H54 (cell line): ENCODE results near the gene ABCC2.
"Not testable (repeated sequence)": the region's sequence is repeated elsewhere in the genome, so short reads cannot be mapped to it uniquely, and the experiment has no call there.

Experiments
- DNase-seq: peaks from one replicate; pipeline ENCODE4 v3.0.0; 2011; ENCODE audit warnings: low spot score, mixed read lengths; ENCODE audit not compliant: insufficient read length
- FAIRE-seq: peaks from 3 replicates; lab custom pipeline; 2011; peaks lifted over from hg19 to GRCh38; lab: Jason Lieb, UNC
- POLR2A ChIP-seq: IDR thresholded peaks from 2 replicates; pipeline ENCODE4 v1.6.1; 2011; ENCODE audit warnings: low read depth, mild to moderate bottlenecking, low read length

The ABCC2 gene

DNA sequence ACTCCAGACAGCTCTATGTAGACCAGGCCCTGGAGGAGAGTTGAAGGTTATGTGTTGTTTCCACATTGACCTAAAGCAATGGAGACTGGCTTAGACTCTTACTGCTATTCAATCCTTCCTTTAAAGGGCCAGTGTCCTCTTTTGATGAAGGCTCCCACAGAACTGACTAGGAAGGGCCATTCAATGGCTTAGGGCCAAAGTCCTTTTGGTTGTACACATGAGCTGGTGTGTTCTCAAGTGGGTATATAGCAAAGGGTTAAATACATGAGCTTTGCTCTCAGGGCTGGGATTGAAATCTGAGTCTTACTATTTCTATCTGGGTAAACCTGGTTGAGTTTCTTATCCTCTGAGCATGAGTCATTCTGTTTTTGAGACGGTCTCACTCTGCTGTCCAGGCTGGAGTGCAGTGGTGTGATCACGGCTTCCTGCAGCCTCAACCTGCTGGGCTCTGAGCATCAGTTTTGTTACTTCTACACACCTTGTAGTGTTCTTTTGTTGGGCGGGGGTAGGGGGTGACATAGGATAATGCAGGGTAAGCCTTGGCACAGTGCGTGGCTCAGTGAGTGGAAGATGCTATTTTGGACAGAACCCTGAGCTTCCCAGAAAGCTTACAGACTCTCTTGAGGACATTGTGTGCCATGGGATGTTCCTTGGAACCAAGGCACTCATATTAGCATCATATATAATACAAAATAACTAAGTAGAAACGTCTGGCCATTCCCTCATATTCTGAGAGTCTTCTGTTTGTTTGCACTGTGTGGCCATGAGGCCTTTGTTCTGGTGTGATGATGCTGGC, 90.1 kb downstream of the ABCC2 start:
- DNase-seq (no peak), FAIRE-seq (no peak)
- no peak for TF ChIP-seq POLR2A

DNA sequence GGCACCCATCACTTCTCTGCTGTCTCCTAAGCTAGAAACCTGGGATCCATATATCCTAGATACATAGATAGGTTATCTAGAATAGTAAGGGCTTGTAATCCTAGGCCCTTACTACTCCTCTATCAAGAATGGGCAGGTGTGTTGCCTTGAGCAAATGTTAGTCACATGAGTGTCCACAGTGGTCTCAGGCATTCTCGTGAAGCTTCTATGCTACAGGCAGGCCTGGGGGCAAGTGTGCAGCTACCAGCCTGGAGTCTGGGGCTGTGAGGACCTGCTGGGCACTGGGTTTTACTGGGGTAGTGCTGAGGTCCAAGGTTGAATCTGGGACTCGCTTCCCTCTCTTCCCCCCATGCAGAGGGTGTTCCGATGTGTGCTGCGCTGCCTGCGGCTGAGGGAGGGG, 91.4 kb downstream of the ABCC2 start:
- TF ChIP-seq POLR2A: no peak
- DNase-seq: no peak
- no peak for FAIRE-seq

DNA sequence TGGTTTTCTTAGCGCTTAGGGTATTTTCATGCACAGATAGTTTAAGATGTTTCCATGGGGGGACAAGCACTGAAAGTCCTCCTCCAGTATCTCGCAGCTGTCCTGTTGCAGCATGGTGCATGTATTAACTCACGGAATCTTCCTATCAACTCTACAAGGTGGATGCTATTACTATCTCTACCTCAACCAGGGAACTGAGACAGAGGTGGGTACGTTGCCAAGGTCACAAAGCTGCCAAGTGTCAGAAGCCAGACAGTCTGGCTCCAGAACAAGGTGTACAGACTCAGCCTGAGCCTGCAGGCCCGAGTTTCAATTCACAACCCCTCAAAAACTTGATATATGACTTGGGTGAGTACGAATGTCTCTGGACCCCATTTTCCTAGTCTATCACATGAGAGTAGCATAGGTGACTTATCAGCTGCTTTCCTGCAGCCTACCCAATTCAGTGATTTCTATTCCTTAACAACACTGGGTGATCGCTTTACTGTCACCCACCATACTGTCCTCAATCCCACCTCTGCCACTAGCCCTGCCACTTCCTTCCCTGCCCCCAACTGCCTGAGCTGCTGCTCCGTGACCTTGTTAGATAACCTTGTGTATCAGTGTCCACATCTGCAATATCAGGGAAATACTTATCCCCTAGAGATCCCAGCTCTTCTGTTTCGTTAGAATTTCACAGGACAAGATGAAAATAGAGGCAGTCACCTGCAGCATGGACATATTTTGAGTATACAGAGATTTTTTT, 92.1 kb downstream of the ABCC2 start:
- TF ChIP-seq POLR2A: no peak
- no peak for FAIRE-seq
- no peak for DNase-seq

DNA sequence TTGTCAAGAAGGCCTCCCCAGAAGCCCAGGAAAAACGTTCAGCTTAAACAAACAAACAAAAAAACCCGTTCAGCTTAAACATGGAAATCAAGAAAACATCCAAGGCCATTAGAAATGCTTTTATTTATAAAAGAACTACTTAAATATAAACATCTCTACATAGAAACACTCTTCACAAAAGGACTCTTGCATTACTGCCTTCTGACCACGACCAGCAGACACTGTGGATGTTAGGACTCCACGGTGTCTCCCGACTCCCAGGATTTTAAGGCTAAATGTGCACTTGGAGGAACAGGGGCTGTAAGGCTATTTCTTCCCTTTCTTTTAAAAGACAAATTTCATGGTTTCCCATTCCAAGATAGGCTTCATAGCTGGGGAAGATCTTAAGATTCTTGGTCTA, 93.0 kb downstream of the ABCC2 start:
- DNase-seq (no peak), FAIRE-seq (no peak)
- TF ChIP-seq POLR2A: no peak

DNA sequence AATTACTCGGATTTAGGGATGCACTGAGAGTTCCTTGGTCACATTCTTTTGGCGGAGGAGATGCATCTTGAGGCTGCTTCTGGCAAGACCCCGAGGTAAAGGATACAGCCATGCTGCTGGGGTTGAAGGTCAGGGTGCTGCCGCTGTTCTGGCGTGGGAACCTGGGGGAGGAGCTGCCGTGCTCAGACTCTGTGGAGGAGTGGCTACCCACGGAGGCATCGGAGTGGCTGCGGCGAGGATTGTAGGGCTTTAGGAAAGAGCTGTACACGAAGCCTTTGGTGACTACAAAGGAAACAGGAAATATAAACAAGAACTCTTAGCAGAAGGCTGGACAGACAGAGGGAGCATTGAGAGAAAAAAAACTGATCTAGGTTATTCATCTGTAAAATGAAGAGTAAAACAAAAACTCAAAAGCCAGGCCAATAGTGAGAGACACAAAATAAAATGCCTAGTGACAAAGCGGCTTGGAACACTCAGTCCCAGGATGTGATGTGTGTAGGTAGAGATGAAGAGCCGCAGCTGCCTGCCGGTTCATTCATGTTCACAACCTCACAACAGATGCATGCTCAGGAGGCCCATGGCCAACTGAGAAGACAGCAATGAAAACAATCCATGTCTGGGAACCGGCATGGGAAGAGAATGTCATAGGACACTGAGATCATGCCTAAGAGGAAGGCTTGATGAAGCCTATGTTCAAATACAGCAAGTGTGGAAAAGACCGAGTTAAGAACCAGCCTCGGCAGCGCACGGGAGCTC, 97.8 kb downstream of the ABCC2 start:
- DNase-seq (no peak), FAIRE-seq (no peak)
- TF ChIP-seq POLR2A: no peak

DNA sequence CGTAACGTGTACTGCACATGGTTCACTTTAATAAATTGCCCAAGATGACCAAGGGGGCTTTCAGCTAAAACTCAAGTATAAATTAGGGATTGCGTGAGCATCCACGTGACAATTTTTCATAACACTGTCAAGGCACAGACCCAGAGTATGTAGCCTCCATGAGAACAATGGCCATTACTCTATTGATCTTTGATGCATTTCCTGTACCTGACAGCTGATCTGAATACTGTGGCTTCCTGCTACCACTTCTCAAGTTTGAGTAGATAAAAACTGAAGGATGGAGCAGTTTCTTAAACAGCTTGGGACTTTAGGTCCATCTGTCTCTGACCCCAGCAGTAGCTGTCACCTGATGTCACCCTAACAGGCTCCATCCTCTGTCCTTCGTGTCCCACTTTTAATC, 98.9 kb downstream of the ABCC2 start:
- DNase-seq (no peak), FAIRE-seq (no peak)
- no peak for TF ChIP-seq POLR2A

DNA sequence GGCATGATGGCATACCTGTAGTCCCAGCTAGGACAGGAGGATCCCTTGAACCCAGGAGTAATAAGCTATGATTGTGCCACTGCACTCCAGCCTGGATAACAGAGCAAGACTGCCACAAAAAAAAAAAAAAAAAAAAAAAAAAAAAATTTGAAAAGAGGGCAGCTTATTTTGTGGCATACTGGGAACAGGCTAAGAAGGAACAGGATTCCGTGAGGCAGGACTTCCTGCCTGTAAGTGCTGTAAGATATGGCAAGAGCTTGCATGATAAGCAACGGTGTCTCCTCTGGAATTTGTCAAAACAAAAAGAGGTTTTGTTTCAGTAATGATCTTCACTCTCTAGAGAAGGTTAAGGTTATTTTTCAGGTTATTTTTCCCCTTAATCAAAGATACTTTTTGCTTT, 101.1 kb downstream of the ABCC2 start:
- FAIRE-seq: no peak
- no peak for TF ChIP-seq POLR2A
- no peak for DNase-seq

DNA sequence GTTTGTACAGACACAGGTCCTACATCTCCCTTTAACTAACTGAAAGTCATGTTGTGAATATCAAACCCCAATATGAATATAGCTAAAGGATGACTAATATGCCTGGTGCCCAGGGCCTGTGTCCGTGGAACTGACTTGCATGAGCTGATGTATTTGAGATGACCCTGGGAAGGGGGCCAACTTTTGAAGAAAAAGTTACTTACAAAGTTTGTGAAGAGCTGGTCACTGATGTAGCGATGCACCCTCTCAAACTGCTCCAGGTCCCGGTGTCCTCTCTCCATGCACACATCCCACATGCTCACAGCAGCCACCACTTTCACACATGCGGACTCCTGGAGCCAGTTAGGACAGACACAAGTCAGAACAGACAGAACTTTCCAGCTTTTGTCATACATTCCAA, 106.2 kb downstream of the ABCC2 start:
- FAIRE-seq (no peak), DNase-seq (no peak)
- TF ChIP-seq POLR2A: no peak

DNA sequence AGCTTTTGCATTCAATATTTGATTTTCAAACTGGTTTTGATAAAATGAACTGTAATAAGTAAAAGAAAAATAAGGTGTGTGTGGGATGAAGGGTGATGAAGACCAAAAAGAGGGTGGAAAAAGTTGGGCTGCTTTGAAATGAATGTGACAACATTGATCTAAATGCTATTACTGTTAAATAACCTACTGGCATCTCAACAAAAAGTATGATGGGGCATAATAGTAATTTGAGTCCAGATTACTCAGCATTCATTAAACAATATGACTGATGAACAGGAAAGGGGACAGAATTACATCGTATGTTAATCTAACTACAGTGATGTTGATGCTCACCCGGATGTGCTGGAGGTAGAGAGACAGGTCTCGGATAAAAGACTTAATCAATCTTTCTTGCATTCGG, 112.2 kb downstream of the ABCC2 start:
- FAIRE-seq (no peak), DNase-seq (no peak)
- TF ChIP-seq POLR2A: no peak

DNA sequence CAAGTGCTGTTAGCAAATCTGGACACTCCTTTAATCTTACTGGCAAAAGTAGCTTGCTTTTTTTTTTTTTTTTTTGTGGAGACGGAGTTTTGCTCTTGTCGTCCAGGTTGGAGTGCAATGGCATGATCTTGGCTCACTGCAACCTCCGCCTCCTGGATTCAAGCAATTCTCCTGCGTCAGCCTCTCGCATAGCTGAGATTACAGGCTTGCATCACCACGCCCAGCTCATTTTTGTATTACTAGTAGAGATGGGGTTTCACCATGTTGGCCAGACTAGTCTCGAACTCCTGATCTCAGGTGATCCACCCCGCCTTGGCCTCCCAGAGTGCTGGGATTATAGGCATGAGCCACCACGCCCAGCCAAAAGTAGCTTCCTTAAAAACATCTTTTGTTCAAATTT, 112.6 kb downstream of the ABCC2 start:
- not testable (repeated sequence) for DNase-seq, FAIRE-seq

DNA sequence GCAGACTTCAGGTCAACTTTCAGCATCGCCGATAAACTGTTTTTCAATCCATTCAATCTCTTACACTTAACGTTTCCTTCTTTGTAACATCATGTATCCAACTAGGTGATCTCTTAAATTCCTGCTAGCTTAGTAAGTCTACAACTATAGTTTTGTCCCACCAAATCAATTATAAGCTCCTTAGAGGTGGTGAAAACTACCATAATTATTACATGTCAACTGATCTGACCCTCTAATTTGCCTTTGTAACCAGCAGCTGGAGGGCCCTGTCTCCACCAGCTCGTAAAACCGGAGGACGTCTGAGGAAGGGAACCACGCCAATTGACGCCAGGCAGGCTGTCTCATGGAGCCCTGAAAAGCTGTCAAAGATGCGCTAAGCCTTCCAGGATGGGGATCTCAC, 113.4 kb downstream of the ABCC2 start:
- no peak for FAIRE-seq
- no peak for TF ChIP-seq POLR2A
- DNase-seq: no peak
